HG03103 (cell line): ENCODE results near the gene MORC2.
A peak's percentile ranks its signal among the peaks of the same experiment; 100 is the strongest.

Experiments used
- ATAC-seq: cut with Tn5 transposase; IDR thresholded peaks from one replicate; pipeline ENCODE4 v1.9.1; 2021; ENCODE audit warnings: low read depth; ENCODE audit not compliant: unreplicated experiment

MORC2 gene

DNA sequence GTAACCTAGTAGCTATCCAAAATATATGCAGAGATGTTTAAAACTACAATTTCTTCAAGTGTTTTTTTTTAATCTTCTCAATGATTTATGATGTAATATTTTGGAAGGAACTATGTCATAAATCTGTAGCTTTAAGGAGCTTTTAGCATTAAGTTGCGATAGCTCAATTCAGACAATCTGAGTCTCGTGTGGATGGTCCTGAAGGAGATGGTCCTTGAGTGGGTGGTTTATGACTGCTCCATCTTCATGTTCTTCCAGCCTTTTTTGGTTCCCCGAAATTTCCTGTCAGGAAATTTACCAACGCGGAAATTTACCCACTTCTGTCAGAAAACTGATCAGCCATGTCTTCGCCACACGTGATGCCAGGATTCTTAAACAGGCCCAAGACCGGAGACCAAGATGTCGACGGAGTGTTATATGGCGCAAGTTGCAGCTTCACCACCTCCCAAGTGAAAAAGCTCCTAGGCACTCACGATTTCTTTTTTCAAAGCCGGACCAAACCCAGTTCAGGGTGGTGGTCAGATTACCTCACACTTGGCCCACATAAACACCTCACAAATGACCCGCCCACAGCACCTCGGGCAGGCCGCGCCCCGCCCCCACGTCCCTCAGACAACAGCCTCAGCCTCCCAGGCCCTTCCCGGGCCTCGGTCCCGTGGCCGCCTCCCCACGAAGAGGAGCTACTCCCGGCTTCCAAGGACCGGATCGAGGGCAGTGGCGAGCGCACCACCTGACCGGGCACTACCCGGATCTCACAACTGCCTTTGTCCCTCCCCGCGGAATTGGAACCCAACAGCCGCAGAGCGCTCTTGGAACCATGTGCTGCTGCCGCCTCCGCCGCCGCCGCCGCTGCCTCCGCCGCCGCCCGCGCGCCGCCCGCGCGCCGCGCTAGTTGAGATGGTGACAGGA is at the start of gene MORC2:
Gene MORC2 (minus strand): TSS at position 760 of the 909 bp plus-strand sequence. CDS start 885 bp downstream, outside the sequence.
- ATAC-seq: peak; percentile 18

DNA sequence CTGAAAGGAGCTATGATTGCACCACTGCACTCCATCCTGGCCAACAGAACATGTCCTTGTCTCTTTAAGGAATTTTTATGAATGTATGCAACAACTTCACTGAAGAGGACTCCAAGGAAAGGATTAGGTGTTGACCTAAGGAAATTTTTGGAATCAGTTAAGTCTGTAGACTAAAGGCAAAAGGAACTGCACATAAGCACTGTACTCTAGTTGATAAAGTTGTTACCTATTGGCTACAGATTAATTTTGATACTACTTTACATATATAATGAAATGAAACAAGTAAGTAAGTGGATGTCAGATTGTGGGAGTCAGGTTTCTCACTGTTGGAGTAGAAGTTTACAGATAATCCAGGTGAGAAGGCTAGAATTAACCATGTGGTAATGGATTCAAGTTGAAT is 37.0 kb upstream of the MORC2 start:
- no peak for ATAC-seq

DNA sequence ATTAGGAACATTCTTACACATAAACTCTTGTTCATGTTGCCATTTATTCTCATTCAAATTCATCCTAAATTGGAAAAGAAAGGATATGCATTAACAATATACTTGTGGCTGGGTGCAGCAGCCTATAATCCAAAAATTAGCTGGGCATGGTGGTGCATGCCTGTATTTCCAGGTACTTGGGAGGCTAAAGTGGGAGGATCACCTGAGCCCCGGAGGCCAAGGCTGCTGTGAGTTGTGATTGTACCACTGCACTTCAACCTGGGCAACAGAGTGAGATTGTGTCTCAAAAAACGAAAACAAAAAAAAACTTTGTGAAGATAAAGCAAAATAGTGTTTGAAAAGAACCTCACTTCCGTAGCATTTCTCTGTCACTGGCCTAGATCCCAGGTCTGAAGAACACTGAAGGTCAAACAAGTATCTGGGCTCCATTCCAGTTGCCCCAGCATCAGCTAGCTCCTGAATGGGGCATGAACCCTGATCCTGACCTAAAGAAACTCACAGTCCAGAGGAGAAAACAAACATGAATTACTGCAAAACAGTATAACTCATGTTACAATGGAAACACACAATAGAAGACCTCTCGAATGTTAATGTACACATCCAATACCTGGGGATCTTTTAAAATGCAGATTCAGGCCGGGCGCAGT is 32.7 kb upstream of the MORC2 start:
- no peak for ATAC-seq

DNA sequence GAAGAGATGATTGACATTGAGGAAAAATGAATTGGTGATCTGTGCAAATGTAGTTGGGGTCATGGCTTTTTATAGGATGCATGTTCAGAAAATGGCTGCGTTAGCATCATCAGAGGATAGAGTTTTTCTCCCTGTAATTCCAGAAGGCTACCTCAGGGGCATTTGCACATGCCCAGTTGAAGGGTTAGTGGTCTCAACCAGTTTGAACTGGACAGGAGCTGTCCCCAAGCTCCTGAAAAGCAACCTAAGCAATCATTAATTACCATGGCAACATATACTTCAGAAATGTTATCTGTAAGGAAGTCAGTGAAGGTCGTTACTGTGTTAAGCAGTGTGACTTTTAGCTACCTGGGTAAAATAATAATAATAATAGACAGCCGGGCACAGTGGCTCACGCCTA is 29.8 kb upstream of the MORC2 start:
- no peak for ATAC-seq

DNA sequence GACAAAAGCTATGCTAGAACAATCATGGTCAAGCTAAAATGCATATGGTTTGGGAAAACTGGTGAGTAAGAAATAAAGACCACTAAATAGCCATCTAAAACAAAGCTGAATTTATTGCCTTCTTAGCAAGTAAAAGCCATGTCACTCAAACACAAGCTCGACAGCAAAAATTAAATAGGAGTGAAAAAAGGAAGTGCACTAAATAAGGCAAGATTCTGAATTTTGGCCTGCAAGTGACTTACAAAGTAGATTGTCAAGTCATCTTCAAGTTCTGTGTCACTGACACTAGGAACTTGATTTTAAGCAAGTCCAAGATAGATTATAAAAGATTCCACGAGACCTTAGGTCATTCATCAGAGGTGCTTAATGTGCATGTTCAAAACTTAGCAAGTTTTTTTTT is 27.9 kb upstream of the MORC2 start:
- no peak for ATAC-seq

DNA sequence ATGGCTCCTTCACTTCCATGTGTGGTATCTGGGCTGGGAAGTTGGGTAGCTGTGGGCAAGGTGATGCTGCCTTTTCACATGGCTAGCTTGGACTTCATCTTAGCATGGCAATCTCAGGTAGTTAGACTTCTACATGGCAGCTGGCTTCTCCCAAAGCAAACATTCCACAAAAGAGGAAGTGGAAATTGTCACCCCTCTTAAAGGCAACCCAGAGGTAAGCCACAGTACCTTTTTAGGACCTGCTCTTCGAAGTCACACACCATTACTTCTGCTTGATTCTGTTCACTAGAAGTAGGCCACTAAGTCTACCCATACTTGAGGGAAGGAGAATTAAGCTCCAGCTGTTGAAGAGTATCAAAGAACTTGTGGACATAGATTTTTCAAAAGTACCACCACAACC is 26.4 kb upstream of the MORC2 start:
- ATAC-seq: no peak

DNA sequence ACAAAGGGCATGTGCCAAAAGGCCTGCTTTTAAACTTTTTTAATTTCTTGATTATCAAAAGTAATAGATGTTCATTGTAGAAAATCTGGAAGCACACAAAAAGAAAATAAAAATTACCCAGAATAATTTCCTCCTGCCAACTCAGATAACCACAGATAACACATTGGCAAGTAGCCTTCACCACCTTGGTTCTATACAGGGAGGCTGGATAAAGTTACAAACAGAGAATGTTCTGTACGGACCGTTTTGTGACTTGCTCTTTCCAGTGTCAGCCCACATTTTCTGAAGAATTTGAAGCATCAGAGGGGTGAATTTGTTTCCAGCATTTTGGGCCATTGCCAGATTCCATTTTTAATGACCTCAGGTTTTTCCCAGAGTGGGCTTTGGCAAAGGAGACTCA is 24.0 kb upstream of the MORC2 start:
- ATAC-seq: no peak

DNA sequence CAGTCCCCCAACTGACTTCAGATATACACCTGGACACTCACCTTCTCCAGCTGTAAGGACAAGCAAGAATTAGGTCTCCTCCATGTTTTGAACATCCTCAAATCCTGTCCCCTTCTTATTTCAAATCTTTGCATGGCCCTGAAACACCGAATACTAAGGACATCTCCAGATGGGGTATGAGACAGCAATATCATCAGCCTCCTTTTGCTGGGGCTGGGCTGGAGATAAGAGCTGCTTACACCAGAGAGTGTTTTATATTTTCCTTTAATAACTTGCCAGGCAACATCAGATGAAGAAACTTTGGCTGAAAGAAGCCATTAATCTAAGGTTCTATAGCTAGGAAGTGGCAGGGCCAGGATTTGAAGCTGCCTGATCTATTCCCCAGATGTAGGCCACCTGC is 22.1 kb upstream of the MORC2 start:
- no peak for ATAC-seq

DNA sequence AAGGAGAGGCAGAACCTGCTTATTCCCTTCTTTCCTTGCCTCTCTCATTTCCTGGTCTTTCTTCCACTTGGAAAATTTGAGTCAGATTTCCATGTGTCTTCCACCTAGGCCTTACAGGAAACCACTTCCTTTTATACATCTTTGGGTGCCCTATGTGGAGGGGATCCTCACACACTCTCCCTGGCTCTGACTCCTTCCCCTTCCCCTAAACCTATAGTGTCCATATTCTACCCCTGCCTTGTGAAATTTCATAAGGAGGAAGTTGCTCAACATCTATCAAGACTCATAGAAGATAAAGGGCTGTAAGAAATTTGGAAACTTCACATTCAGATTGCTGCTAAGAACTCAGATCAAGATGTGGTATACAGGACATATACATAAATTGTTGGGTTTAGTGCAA is 20.9 kb upstream of the MORC2 start:
- no peak for ATAC-seq

DNA sequence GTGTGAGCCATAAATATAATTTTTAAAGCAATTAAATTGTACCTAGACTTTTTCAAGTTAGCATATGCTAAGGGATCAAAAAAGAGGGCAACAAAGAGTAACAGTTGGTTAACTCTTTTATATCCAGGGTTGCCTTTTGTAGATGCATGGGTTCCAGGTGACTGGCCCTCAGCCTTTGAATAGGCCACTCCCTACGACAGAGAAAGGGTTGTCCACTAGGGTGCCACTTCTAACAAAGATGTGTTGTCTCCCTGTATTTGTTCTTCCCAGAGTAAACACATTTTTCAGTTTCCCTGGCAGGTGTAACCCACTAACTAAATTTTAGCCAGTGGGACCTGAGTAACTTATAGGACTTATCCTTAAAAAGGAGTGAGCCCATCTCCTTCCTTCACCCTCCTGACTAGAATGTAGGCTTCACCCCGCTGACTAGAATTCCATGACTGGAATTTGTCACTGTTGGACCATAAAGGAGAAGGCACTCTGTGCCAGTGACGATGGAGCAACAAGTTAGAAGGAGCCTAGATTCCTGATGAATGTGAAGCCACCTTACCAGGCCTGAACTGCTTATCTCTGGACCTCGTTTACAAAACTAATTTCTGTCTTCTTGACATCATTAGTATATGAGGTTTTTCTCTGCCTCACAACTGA is 17.1 kb upstream of the MORC2 start:
- ATAC-seq: no peak

DNA sequence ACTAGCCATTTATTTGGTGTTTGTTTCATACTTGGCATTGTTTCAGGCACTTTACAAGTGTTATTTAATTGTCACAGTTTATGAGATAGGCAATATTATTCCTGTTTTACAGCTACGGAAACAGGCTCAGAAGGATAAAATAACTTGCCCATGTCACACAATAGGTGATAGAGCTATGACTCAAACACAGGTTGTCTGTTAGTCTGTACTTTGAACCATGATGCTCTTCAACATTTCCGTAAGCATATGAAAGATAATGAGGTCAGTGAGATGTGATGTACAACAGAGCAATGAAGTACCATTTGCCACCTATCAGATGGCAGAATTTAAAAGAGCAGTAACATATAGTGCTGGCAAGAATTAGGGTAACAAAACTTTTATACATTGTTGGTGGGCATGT is 15.7 kb upstream of the MORC2 start:
- no peak for ATAC-seq

DNA sequence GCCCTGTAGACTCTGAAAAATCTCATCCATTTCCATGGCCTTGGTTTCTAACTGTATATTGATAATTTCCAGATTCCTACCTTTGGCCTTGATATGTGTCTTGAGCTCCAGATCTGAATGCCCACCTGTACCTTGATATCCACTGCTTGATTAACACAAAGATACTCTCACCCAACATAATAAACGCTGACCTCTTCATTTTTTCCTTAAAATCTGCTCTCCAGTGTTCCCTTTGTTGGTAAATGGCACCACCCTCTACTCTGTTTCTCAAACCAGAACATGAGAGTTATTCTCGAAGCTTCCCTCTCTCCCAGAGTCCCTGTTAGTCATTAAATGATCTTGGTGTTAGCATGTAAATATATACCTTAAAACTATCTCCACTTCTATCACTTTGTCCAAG is 13.9 kb upstream of the MORC2 start:
- ATAC-seq: no peak

DNA sequence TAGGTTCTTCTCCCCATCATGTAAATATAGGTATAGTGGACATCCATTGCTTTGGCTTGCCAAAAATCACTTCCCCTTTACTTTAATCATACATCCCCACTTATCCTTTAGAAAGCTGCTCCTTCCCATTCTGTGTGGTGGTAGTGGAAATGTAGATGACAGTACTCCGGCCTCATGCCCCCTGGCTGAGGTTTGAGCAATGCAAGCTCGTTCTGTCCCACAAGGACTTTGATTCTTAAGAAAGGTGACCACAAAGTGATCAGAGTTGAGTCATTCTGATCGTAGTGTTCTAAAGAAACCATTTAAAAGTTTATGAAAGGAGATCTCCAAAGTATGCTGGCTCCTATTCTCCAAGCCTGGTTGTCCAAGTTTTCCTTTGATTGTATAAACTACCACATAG is 11.4 kb upstream of the MORC2 start:
- no peak for ATAC-seq

DNA sequence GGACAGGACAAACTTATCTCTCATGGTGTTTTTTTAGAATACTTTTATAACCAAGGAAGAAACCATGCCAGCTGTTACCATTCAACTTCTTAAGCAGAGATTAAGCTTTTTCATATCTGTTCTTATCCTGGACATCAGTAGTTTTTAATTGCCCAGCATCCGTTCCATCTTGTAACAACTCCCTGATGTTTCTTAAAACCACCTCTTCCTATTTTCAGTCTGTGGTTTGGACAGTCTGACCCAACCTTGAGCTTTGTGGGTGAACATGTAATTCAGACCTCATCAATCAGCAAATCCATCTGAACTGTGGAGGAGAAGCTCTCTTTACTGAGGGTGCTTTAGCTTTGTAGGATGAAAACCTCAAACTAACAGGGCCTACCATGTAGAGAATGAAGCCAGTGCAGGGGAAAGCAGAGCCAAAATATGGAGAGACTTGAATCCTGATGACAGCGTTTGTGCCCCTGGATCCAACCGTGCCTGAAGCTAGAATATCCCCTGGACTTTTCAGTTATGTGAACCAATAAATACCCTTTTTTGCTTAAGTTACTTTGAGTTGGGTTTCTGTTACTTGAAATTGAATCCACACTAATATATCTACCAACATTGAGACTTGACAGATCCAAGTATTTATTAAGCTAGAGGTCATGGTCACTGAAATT is 9.9 kb upstream of the MORC2 start:
- ATAC-seq: no peak

DNA sequence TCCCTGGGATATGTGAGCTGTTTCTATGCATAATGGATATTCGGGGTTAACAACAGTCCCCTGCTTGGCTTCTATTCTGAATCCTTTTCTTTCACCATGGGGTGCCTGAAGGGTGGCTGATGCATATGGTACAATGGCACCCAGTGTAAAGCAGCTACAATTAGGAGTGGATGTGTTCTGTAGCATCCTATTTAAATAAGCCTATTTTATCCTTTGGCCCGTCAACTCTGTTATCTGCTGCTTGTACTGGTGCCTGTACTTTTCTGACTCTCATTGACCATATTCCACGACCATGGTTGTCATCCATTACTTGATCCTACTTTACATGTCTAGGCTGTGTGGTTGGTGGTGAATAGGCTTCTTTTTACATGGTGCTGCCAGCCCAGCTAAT is 1.8 kb upstream of the MORC2 start:
- no peak for ATAC-seq

DNA sequence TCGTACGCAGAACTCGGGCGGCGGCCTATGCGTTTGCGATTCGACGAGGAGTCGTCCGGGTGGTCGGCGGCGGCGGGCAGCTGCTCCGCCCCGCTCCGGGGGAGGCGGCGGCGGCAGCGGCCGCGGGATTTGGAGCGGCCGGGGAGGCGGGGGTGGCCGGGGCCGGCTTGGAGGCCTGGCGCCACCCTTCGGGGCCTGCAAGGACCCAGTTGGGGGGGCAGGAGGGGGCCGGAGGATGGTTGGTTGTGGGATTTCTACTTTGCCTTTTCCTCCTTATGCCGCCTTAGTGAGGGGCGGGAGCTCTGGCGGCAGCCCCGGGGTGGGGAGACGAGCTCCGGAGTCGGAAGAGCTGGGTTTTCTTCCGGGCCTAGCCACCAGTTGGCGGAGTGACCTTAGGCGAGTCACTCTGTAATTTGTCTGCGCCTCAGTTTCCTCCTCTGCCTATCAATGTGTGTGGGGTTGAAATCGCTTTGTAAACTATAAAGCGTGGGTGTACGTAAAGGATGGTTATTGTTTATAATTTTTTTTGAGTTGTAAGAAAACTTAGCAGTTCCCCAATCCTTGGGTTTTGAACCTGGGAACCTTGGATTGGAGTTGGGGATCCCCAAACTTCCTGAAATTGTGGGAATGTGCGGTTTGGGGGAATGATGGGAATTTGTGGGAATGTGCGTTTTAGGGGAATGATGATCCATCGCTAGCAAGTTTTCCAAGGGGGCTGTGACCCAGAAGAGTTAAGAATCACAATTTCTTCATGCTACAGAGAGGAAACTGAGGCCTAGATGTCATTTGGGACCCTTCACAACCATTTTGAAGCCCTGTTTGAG is 1.2 kb upstream of the MORC2 start:
- peak; percentile 30 for ATAC-seq

DNA sequence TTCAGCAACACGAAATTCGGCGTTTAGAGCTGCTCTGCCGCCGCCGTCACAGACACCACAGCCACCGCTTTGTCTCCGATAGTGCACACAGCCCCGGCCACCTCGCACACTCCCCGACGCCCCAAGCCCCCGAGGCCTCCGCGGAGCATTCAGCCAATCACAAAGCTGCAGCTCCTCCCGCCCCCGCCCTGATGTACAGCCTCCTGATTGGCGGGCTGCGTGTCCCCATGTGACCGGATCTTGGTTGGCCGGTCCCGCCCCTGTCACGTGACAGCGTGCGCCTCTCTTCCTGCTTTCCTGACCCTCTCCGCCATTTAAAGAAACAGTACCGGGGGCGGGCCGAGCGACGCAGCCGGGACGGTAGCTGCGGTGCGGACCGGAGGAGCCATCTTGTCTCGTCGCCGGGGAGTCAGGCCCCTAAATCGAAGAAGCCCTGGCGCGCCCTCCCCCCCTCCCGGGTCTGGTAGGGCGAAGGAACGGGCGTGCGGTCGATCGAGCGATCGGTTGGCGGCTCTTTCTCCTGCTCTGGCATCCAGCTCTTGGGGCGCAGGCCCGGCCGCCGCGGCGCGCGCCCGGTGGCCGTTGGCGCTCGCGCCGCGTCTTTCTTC is 454 bp upstream of the MORC2 start, which contains the start of gene TUG1:
Gene TUG1 (plus strand): TSS at position 342 of the 608 bp plus-strand sequence.
- peak; percentile 69 for ATAC-seq

DNA sequence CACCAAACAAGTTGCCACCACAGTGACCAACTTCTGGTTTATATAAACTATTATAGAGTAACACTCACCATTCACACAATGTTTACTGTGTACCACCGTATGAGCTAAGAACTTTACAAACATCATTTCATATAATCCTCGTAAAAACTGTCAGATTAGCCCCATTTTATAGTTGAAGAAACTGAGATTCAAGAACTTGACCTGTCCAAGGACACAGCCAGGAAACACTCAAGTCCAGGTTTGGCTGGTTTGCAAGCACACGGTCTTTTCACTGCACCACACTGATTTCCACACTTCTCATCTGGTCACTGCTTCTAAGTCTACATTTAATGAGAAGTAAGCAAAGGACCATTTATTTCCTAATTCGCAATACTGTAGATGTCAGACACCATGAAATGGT is 3.7 kb downstream of the MORC2 start:
- ATAC-seq: no peak

DNA sequence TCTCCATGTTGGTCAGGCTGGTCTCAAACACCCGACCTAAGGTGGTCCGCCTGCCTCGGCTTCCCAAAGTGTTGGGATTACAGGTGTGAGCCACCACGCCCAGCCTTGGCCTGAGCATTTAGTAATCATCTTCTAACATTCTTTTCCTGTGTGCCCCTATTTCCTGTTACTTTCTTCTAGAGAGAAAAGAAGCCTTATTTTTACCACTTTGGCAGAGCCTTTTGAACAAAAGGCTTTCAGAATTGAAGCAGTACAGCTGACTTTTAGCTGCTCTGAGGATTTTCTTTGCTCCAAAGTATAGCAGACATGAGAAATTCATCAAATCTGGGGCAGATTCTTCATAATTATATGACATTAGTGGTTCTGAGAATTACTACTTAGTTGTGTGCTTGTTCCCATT is 13.4 kb downstream of the MORC2 start:
- ATAC-seq: no peak

DNA sequence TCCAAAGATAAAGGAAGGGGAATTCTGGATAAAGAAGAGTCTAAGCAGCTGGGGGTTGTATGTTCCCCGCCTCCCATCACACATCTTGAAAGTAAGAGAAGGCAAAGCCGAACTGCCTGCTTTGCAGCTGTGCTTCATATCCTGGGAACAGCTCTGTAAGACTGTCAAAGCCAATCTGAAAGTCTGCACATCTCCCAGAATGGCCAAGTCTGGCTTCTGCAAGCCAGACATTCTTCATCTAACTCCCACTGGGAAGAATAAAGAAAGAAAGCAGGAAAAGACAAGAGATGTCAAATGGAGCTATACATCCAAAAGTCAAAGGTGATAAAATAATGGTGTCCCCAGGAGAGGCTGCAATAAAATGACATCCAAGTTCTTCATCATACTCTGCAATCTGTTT is 15.4 kb downstream of the MORC2 start:
- ATAC-seq: no peak
